Fibroblast of pulmonary artery (primary cell): Measurements from ENCODE around the gene STX18.
A peak's percentile ranks its signal among the peaks of the same experiment; 100 is the strongest.

Experiments used
- DNase-seq: peaks from one replicate; pipeline ENCODE4 v3.0.0-alpha.2; 2010; ENCODE audit warnings: low read depth
- H3K4me3 ChIP-seq: replicated peaks from 2 replicates; pipeline ENCODE4 v1.5.1; 2011; ENCODE audit warnings: low read depth, mild to moderate bottlenecking, control low read depth, low read length, moderate library complexity
- CTCF ChIP-seq: IDR thresholded peaks from 2 replicates; pipeline ENCODE4 v1.5.1; 2011; ENCODE audit warnings: mild to moderate bottlenecking, control low read depth, low read length, inconsistent platforms; ENCODE audit errors: missing control alignments

STX18 gene

GRCh38 chr4:4541661-4542570 lies at the start of gene STX18:
Gene STX18, minus strand, starts transcription at chr4:4542048. Its CDS starts 84 bp downstream, at chr4:4541964.
- TF ChIP-seq CTCF, result no peak
- peak; percentile 90 for DNase-seq

GRCh38 chr4:4591071-4591470 lies 49.2 kb upstream of the STX18 start:
- no peak overlapping the region for H3K4me3 ChIP-seq
- no peak for TF ChIP-seq CTCF
- no peak for DNase-seq

More at GRCh38 chr4:4541661-4542570, at the start of gene STX18:
- peak within 1 kb of the TSS; percentile 83 for H3K4me3 ChIP-seq

GRCh38 chr4:4590546-4590945 lies 48.7 kb upstream of the STX18 start:
- no peak overlapping the region for H3K4me3 ChIP-seq
- peak; percentile 40 for DNase-seq
- TF ChIP-seq CTCF, result no peak

GRCh38 chr4:4585012-4585670 lies 43.3 kb upstream of the STX18 start:
- peak; percentile 64 for DNase-seq
- no peak overlapping the region for H3K4me3 ChIP-seq
- TF ChIP-seq CTCF, result no peak

GRCh38 chr4:4583606-4584005 lies 41.8 kb upstream of the STX18 start:
- H3K4me3 ChIP-seq, result no peak overlapping the region
- TF ChIP-seq CTCF, result no peak
- DNase-seq, result no peak

- H3K4me3 ChIP-seq, result no peak overlapping the region
- no peak for TF ChIP-seq CTCF
- no peak for DNase-seq
These were observed 40.8 kb upstream of the STX18 start for GRCh38 chr4:4582653-4583052.
